SK-N-SH (cell line): ENCODE measurements around the gene TMEM259. TPM values are rescaled to one million over a fixed set of nuclear protein-coding genes. Genes with fewer than 3 reads are reported as not detected.
A peak's percentile ranks its signal among the peaks of the same experiment; 100 is the strongest.

Experiments
- CTCF ChIA-PET: fragments of 300-600, 350-600 bp; formaldehyde crosslinking; extraction: SDS; loops from one replicate; lab custom pipeline; 2021; lab: Yijun Ruan, JAX
- POLR2A ChIA-PET: fragments of 350-600 bp; sonication (Branson Sonifier 250); formaldehyde crosslinking; extraction: SDS; loops from one replicate; lab custom pipeline; 2020; ENCODE audit warnings: antibody characterized with exemption, inconsistent platforms; lab: Yijun Ruan, JAX
- DNase-seq: peaks from one replicate; pipeline ENCODE4 v3.0.0; 2012
- H2AFZ ChIP-seq: fragments of 200-600 bp; sonication (generic); 2 replicates; pipeline ENCODE4 v1.8.1; 2016; ENCODE audit warnings: antibody characterized with exemption, mild to moderate bottlenecking, low read depth
- H3F3A ChIP-seq: fragments of 200-600 bp; sonication (generic); replicated peaks from 2 replicates; pipeline ENCODE3; 2016; ENCODE audit warnings: antibody characterized with exemption, mild to moderate bottlenecking; ENCODE audit not compliant: insufficient read depth
- H3K27ac ChIP-seq, 2 experiments: fragments of 200-500 bp in 1 of 2; fragments of 200-600 bp in 1 of 2; sonication (Bioruptor generic) in 1 of 2; sonication (generic), shearing (Covaris generic) in 1 of 2; 2 replicates each; pipeline versions ENCODE4 v1.5.1 to v1.6.1; 2014 to 2016; ENCODE audit warnings: low read depth in 2 of 2, inconsistent platforms in 1 of 2, low read length in 1 of 2, mild to moderate bottlenecking in 1 of 2, mixed read lengths in 1 of 2
- H3K27me3 ChIP-seq: fragments of 200-600 bp; sonication (generic), shearing (Covaris generic); 2 replicates; pipeline ENCODE4 v1.6.1; 2016; ENCODE audit warnings: mixed run types; ENCODE audit not compliant: insufficient read depth
- H3K36me3 ChIP-seq, 2 experiments: fragments of 200-500 bp in 1 of 2; fragments of 200-600 bp in 1 of 2; sonication (Bioruptor generic) in 1 of 2; sonication (generic) in 1 of 2; replicated peaks in 1 of 2; 2 replicates each; pipeline versions ENCODE3 to v1.5.1; 2014 to 2016; ENCODE audit warnings: low read length in 1 of 2, mild to moderate bottlenecking in 1 of 2; ENCODE audit not compliant: insufficient read depth in 2 of 2, control insufficient read depth in 1 of 2
- H3K4me1 ChIP-seq, 2 experiments: fragments of 200-500 bp in 1 of 2; fragments of 200-600 bp in 1 of 2; sonication (Bioruptor generic) in 1 of 2; sonication (generic), shearing (Covaris generic) in 1 of 2; 2 replicates each; pipeline versions ENCODE4 v1.5.1 to v1.6.1; 2014 to 2016; ENCODE audit warnings: low read depth in 1 of 2, low read length in 1 of 2, mixed run types in 1 of 2; ENCODE audit not compliant: insufficient read depth in 2 of 2, control insufficient read depth in 1 of 2
- H3K4me2 ChIP-seq: fragments of 200-600 bp; sonication (generic), shearing (Covaris generic); 2 replicates; pipeline ENCODE4 v1.6.1; 2017; ENCODE audit warnings: mixed run types
- H3K4me3 ChIP-seq, 2 experiments: fragments of 200-500 bp in 1 of 2; fragments of 200-600 bp in 1 of 2; sonication (Bioruptor generic) in 1 of 2; sonication (generic), shearing (Covaris generic) in 1 of 2; 2 replicates each; pipeline versions ENCODE4 v1.5.1 to v1.8.1; 2014 to 2016; ENCODE audit warnings: low read depth in 2 of 2, inconsistent platforms in 1 of 2, low read length in 1 of 2, mild to moderate bottlenecking in 1 of 2, mixed read lengths in 1 of 2, moderate library complexity in 1 of 2
- H3K79me2 ChIP-seq: fragments of 200-600 bp; sonication (generic); 2 replicates; pipeline ENCODE4 v1.8.1; 2017; ENCODE audit warnings: mild to moderate bottlenecking; ENCODE audit not compliant: insufficient read depth
- H3K9ac ChIP-seq: fragments of 200-600 bp; sonication (generic); 2 replicates; pipeline ENCODE4 v1.6.1; 2017; ENCODE audit warnings: mixed run types
- H3K9me2 ChIP-seq: fragments of 200-600 bp; sonication (generic); 2 replicates; pipeline ENCODE4 v1.6.1; 2017; ENCODE audit warnings: mixed run types
- H3K9me3 ChIP-seq: fragments of 200-600 bp; sonication (generic); 2 replicates; pipeline ENCODE4 v1.6.1; 2017; ENCODE audit warnings: mixed run types, mild to moderate bottlenecking, moderate library complexity
- H4K20me1 ChIP-seq: fragments of 200-600 bp; sonication (generic); 2 replicates; pipeline ENCODE4 v1.6.1; 2017; ENCODE audit warnings: mild to moderate bottlenecking, mixed run types; ENCODE audit not compliant: insufficient read depth
- CHD2 ChIP-seq: fragments of 150-350 bp; IDR thresholded peaks from 2 replicates; pipeline ENCODE4 v1.6.1; 2018; ENCODE audit warnings: low read length; ENCODE audit not compliant: partially characterized antibody
- ELF1 ChIP-seq: IDR thresholded peaks from 2 replicates; pipeline ENCODE4 v1.4.0; 2012
- EZH2phosphoT487 ChIP-seq: fragments of 200-600 bp; sonication (generic); IDR thresholded peaks from 2 replicates; pipeline ENCODE4 v1.6.1; 2017; ENCODE audit warnings: low read depth, mixed run types, mild to moderate bottlenecking, antibody characterized with exemption, moderate library complexity, borderline replicate concordance
- FOXM1 ChIP-seq: IDR thresholded peaks from 2 replicates; pipeline ENCODE4 v1.4.0; 2012; ENCODE audit warnings: low read depth, mild to moderate bottlenecking
- GATA2 ChIP-seq: sonication (generic); formaldehyde crosslinking; IDR thresholded peaks from 2 replicates; pipeline ENCODE4 v1.5.0; 2020; ENCODE audit warnings: mild to moderate bottlenecking, missing genetic modification reagents
- IRF3 ChIP-seq: fragments of 150-350 bp; IDR thresholded peaks from 2 replicates; pipeline ENCODE4 v1.6.1; 2016; ENCODE audit warnings: mild to moderate bottlenecking, low read depth, low read length
- JUND ChIP-seq: IDR thresholded peaks from 2 replicates; pipeline ENCODE4 v1.4.0; 2012
- MAX ChIP-seq: IDR thresholded peaks from 2 replicates; pipeline ENCODE4 v1.4.0; 2012; ENCODE audit warnings: low read depth
- MEF2A ChIP-seq: IDR thresholded peaks from 2 replicates; pipeline ENCODE4 v1.4.0; 2012; ENCODE audit warnings: low read depth, borderline replicate concordance
- MXI1 ChIP-seq: IDR thresholded peaks from 2 replicates; pipeline ENCODE4 v1.6.1; 2012; ENCODE audit warnings: mild to moderate bottlenecking, low read depth, low read length, improper control_type of control experiment
- NRF1 ChIP-seq: IDR thresholded peaks from 2 replicates; pipeline ENCODE4 v1.6.1; 2012; ENCODE audit warnings: low read depth, mild to moderate bottlenecking, low read length
- PBX3 ChIP-seq: IDR thresholded peaks from 2 replicates; pipeline ENCODE4; 2012
- POLR2AphosphoS5 ChIP-seq: IDR thresholded peaks from 2 replicates; pipeline ENCODE4 v1.6.1; 2012; ENCODE audit warnings: low read depth, low read length
- RAD21 ChIP-seq: IDR thresholded peaks from 2 replicates; pipeline ENCODE4 v1.6.1; 2012; ENCODE audit warnings: mild to moderate bottlenecking, low read length
- RCOR1 ChIP-seq: fragments of 150-350 bp; IDR thresholded peaks from 2 replicates; pipeline ENCODE4 v1.6.1; 2017; ENCODE audit warnings: antibody characterized with exemption, low read length
- REST ChIP-seq: IDR thresholded peaks from 2 replicates; pipeline ENCODE4 v1.6.1; 2012; ENCODE audit warnings: mild to moderate bottlenecking, low read depth, low read length, moderate library complexity
- SIN3A ChIP-seq: IDR thresholded peaks from 2 replicates; pipeline ENCODE4 v1.6.1; 2012; ENCODE audit warnings: low read depth, mild to moderate bottlenecking, low read length, moderate library complexity, borderline replicate concordance
- TCF12 ChIP-seq: IDR thresholded peaks from 2 replicates; pipeline ENCODE4 v1.4.0; 2012
- TEAD4 ChIP-seq: IDR thresholded peaks from 2 replicates; pipeline ENCODE4 v1.4.0; 2012; ENCODE audit warnings: mild to moderate bottlenecking, borderline replicate concordance; ENCODE audit not compliant: insufficient read depth
- USF1 ChIP-seq: IDR thresholded peaks from 2 replicates; pipeline ENCODE4 v1.4.0; 2012; ENCODE audit warnings: low read depth, borderline replicate concordance
- USF2 ChIP-seq: fragments of 150-350 bp; IDR thresholded peaks from 2 replicates; pipeline ENCODE4 v1.6.1; 2017; ENCODE audit warnings: antibody characterized with exemption, low read length, low read depth, borderline replicate concordance
- YY1 ChIP-seq: IDR thresholded peaks from 2 replicates; pipeline ENCODE4 v1.4.0; 2012; ENCODE audit warnings: low read depth, mild to moderate bottlenecking
- WGBS: methylation state at CpG from one replicate; pipeline ENCODE4 v1.1.6; 2017; ENCODE audit warnings: low lambda C conversion rate; 5-methylcytosine and 5-hydroxymethylcytosine counted together
- polyA plus RNA-seq, 3 experiments: library from polyadenylated mRNA; depleted of rRNA; stranded (reverse); fragments of >200 nt; gene quantifications; 2 replicates each; pipeline ENCODE4 v1.2.3, GENCODE V29; 2012

Gene TMEM259
- polyA plus RNA-seq, 1 of the 3 experiments (the other 2 are of a cell fraction), result 138 TPM

- H3K9me2 ChIP-seq, result no peaks in the 10 kb centered on the region
- H3F3A ChIP-seq, result peaks cover 18% of the 10 kb centered on the region
- ChIA-PET POLR2A (no interaction called here), CTCF (interaction anchor here (0.7 to 2.2 kb wide), 5 partner anchors 12 to 226 kb away, joined by 3 to 7 read pairs (median 3); no protein-coding TSS in a partner anchor)
- no peak overlapping the region; a peak in 1 of 4 replicates for H3K4me3 ChIP-seq
- H3K4me2 ChIP-seq, result peak overlapping the region; percentile 97; the same call in 1 of the 2 replicates
- WGBS, result 91% methylated on average over 5 of the region's 5 CpGs
- H3K27me3 ChIP-seq, result no peaks in the 10 kb centered on the region
- peaks cover 70% of the 10 kb centered on the region for H3K79me2 ChIP-seq
- H4K20me1 ChIP-seq, result peaks cover 65% of the 10 kb centered on the region
- no peaks in the 10 kb centered on the region for H3K9me3 ChIP-seq
- H2AFZ ChIP-seq, result no peak overlapping the region
- no peak for DNase-seq
- no peak overlapping the region for H3K9ac ChIP-seq
- no peak overlapping the region for H3K27ac ChIP-seq
- TF ChIP-seq PBX3, result no peak
- TF ChIP-seq ELF1, result no peak
- no peak for TF ChIP-seq MXI1
- no peak for TF ChIP-seq YY1
- TF ChIP-seq RAD21, result no peak
- no peak for TF ChIP-seq RCOR1
- TF ChIP-seq GATA2 (CRISPR knock-in tag), result no peak
- TF ChIP-seq SIN3A, result no peak
- TF ChIP-seq TCF12, result no peak
- TF ChIP-seq NRF1, result no peak
- TF ChIP-seq USF2, result no peak
- no peak for TF ChIP-seq MAX
- TF ChIP-seq MEF2A, result no peak
- TF ChIP-seq, all 33 proteins: peak for 0
- peaks cover 13 to 26% of the 10 kb centered on the region in 2 experiments; a peak in 1 of 4 replicates for H3K4me1 ChIP-seq
- H3K36me3 ChIP-seq, result peaks cover 0 to 12% of the 10 kb centered on the region in 2 experiments
These were observed 2.5 kb downstream of the TMEM259 start for GRCh38 chr19:1018393-1018792.

- Histone ChIP-seq H3K4me1 (peaks cover 13 to 26% of the 10 kb centered on the region in 2 experiments; a peak in 1 of 4 replicates), H3K4me3 (no peak overlapping the region), H3K9me3 (no peaks in the 10 kb centered on the region), H3K27me3 (no peaks in the 10 kb centered on the region), H3K27ac (no peak overlapping the region), H3F3A (peaks cover 14% of the 10 kb centered on the region), H3K9ac (no peak overlapping the region), H3K36me3 (peaks cover 0 to 17% of the 10 kb centered on the region in 2 experiments), H3K9me2 (no peaks in the 10 kb centered on the region), H3K79me2 (peaks cover 74% of the 10 kb centered on the region), H3K4me2 (peak overlapping the region; percentile 97; the same call in 1 of the 2 replicates), H4K20me1 (peaks cover 70% of the 10 kb centered on the region), H2AFZ (no peak overlapping the region)
- CTCF ChIA-PET, result interaction anchor here (2.2 kb wide), 1 partner anchor 64 kb away, joined by 7 read pairs; no protein-coding TSS in a partner anchor
- no CpG with 5 or more reads among the region's 9 CpGs for WGBS
- DNase-seq, result no peak
- POLR2A ChIA-PET, result no interaction called here
- TF ChIP-seq SIN3A (no peak), MEF2A (no peak), FOXM1 (no peak), IRF3 (no peak), TEAD4 (no peak), USF1 (no peak), TCF12 (no peak), REST (no peak), EZH2phosphoT487 (no peak), CHD2 (no peak), JUND (no peak), POLR2AphosphoS5 (no peak)
These were observed 3.0 kb downstream of the TMEM259 start for GRCh38 chr19:1017906-1018305.
